Natural killer cell (primary cell): ENCODE measurements around the gene LRRC74B. TPM values are rescaled to one million over a fixed set of nuclear protein-coding genes. Genes with fewer than 3 reads are reported as not detected.
A peak's percentile ranks its signal among the peaks of the same experiment; 100 is the strongest.

Experiments
- ATAC-seq, 3 donors: fragments of 150-1000 bp in 2 of 3; fragments of 200-7000 bp in 1 of 3; cut with Tn5 transposase; 1 replicate in 1 of 3; 2 replicates in 2 of 3; pipeline ENCODE4 v1.10.0; 2021; ENCODE audit warnings: mild to moderate bottlenecking in 2 of 3, moderate library complexity in 2 of 3
- DNase-seq, 2 donors: peaks; one replicate each; pipeline versions ENCODE4 v3.0.0 to v3.0.0-alpha.2; 2013 to 2021; ENCODE audit warnings: mixed read lengths in 1 of 2
- H3K27ac ChIP-seq: one replicate; pipeline ENCODE4 v1.5.1; 2013; ENCODE audit warnings: mild to moderate bottlenecking, low read length
- H3K27me3 ChIP-seq: one replicate; pipeline ENCODE4 v1.6.1; 2013; ENCODE audit warnings: low read length; ENCODE audit not compliant: control insufficient read depth, insufficient read depth
- H3K36me3 ChIP-seq: one replicate; pipeline ENCODE4 v1.6.1; 2013; ENCODE audit warnings: low read length; ENCODE audit not compliant: control insufficient read depth, insufficient read depth
- H3K4me1 ChIP-seq: one replicate; pipeline ENCODE4 v1.6.1; 2013; ENCODE audit warnings: low read length; ENCODE audit not compliant: control insufficient read depth, insufficient read depth
- H3K4me3 ChIP-seq: one replicate; pipeline ENCODE4 v1.5.1; 2013; ENCODE audit warnings: low read length
- H3K9me3 ChIP-seq: one replicate; pipeline ENCODE4 v1.6.1; 2013; ENCODE audit warnings: low read length; ENCODE audit not compliant: control insufficient read depth, insufficient read depth
- H3K27ac Mint-ChIP-seq, 2 donors: one replicate each; pipeline ENCODE4 v1.8.0; 2022; ENCODE audit warnings: mild to moderate bottlenecking in 2 of 2, mixed read lengths in 2 of 2, moderate library complexity in 1 of 2
- H3K27me3 Mint-ChIP-seq, 2 donors: one replicate each; pipeline ENCODE4 v1.8.0; 2022; ENCODE audit warnings: low read depth in 2 of 2, mixed read lengths in 2 of 2
- H3K36me3 Mint-ChIP-seq: one replicate; pipeline ENCODE4 v1.8.0; 2022; ENCODE audit warnings: mixed read lengths
- H3K4me1 Mint-ChIP-seq, 2 donors: one replicate each; pipeline ENCODE4 v1.8.0; 2022; ENCODE audit warnings: mixed read lengths in 2 of 2
- H3K4me3 Mint-ChIP-seq: one replicate; pipeline ENCODE4 v1.8.0; 2022; ENCODE audit warnings: mild to moderate bottlenecking, moderate library complexity, mixed read lengths
- H3K9me3 Mint-ChIP-seq, 2 donors: one replicate each; pipeline ENCODE4 v1.8.0; 2022; ENCODE audit warnings: mixed read lengths in 2 of 2
- CTCF ChIP-seq: fragments of 200-600 bp; IDR thresholded peaks from one replicate; pipeline ENCODE4 v1.8.0; 2022; ENCODE audit warnings: antibody characterized with exemption
- WGBS: methylation state at CpG from one replicate; pipeline ENCODE4 v1.1.7; 2013; ENCODE audit warnings: missing lambda C conversion rate; ENCODE audit not compliant: insufficient coverage; 5-methylcytosine and 5-hydroxymethylcytosine counted together
- intact Hi-C: fragments of 100-400 bp; cut with micrococcal nuclease; formaldehyde crosslinking; loops from one replicate; pipeline ENCODE4 v1.14.2; 2022
- total RNA-seq, 4 donors: library from RNA; stranded (reverse); fragments of 120-200 nt in 1 of 4; gene quantifications; one replicate each; pipeline versions ENCODE4 v1.2.3 to v1.2.4, GENCODE V29; 2013 to 2022

Gene LRRC74B
- total RNA-seq, 3 donors from 2014 or later (not counting 1 experiment from before 2014, with no cell fraction given): 0.11 TPM; not detected in 2

DNA sequence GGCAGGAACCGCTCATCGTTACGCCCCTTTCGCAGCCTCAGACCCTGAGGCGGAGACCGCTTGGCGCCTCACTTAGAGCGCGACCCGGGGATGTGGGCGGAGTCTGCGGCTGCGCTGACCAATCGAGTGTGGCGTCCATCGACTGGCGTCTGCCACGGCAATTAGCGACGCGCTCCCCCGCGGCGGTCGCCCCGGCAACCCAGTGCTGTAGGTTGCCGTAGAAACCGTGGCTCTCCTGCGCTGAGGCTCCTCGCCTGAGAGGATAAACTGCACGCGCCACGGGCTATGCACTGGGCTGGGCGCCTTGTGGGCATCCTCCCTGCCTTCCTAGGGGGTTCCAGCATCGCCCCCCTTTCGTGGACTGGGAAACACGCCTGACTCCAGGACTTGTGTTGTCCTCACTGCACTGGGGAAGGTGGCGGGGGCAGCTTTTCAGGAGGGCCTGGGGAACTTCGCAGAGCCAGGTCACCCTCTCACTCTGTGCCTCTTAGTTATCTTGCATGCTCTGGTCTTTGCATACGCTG, 31.5 kb upstream of the LRRC74B start:
- Mint-ChIP-seq H3K4me1 (peaks cover 16 to 31% of the 10 kb centered on the region in 2 donors), H3K9me3 (no peaks in the 10 kb centered on the region), H3K27me3 (no peaks in the 10 kb centered on the region), H3K27ac (peak overlapping the region; percentile 95 to 97), H3K4me3 (peak overlapping the region; percentile 95), H3K36me3 (no peaks in the 10 kb centered on the region)
- intact Hi-C loops: loop anchor here (1.0 to 5.0 kb wide), 2 partner anchors 12 to 97 kb away; partner anchors contain the start of genes CRKL and THAP7
- Histone ChIP-seq H3K27ac (peak overlapping the region; percentile 90), H3K9me3 (no peaks in the 10 kb centered on the region), H3K4me3 (peak overlapping the region; percentile 49), H3K27me3 (no peaks in the 10 kb centered on the region), H3K4me1 (peaks cover 29% of the 10 kb centered on the region), H3K36me3 (no peaks in the 10 kb centered on the region)
- peak; percentile 93 to 94 (median 94) for ATAC-seq
- no peak for TF ChIP-seq CTCF
- WGBS: 2% methylated on average over 40 of the region's 40 CpGs
- peak; percentile 90 to 93 for DNase-seq

DNA sequence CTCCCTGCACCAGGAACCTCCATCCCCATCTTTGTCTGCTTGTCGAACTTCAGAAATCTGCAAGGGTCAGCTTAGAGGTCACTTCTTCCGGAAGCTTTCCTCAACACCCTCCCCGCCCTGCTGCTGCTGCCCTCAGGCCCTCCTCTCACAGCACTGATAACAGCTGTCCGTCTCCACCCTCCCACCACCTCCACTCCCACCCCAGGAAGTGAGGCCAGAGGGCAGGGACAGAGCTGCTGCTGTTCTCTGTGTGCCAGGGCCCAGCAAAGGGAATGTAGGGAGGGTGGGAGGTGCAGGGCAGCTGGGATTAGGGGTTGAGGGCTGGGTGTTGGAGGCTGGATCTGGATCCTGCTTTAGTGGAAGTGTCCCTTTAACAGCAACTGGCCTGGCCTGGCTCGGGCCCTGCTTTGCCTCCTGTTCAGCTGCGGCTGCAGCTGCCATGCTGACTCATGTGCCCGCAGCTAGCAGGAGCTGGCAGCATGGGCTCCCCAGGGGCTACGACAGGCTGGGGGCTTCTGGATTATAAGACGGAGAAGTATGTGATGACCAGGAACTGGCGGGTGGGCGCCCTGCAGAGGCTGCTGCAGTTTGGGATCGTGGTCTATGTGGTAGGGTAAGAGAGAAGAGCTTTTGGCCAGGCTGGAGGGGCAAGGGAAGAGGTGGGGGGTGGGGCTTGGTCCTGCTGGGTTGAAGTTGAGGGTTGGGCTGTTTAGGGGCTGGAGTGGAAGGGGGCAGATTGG, 30.9 kb upstream of the LRRC74B start, which contains the start of gene P2RX6:
P2RX6 (plus strand) TSS at position 440 of the 740 bp plus-strand sequence; CDS start at position 450, 10 bp downstream.
- DNase-seq (no peak), ATAC-seq (peak in 2 of 3 donors; percentile 12 to 40)
- no peaks in the 10 kb centered on the region for H3K9me3 ChIP-seq
- H3K36me3 ChIP-seq: no peaks in the 10 kb centered on the region
- no peaks in the 10 kb centered on the region for H3K36me3 Mint-ChIP-seq
- H3K4me1 ChIP-seq: peaks cover 29% of the 10 kb centered on the region
- no peaks in the 10 kb centered on the region for H3K27me3 ChIP-seq
- H3K4me3 Mint-ChIP-seq: peak within 1 kb of the TSS; percentile 95
- WGBS: 47% methylated on average over 12 of the region's 12 CpGs
- H3K27me3 Mint-ChIP-seq: no peaks in the 10 kb centered on the region
- peaks cover 16 to 31% of the 10 kb centered on the region in 2 donors for H3K4me1 Mint-ChIP-seq
- H3K4me3 ChIP-seq: peak within 1 kb of the TSS; percentile 49
- no peaks in the 10 kb centered on the region for H3K9me3 Mint-ChIP-seq
- TF ChIP-seq CTCF: no peak
- peak within 1 kb of the TSS; percentile 90 for H3K27ac ChIP-seq
- H3K27ac Mint-ChIP-seq: peak within 1 kb of the TSS; percentile 95 to 97
- intact Hi-C loops: loop anchor here (1.0 to 5.0 kb wide), 2 partner anchors 13 to 98 kb away; partner anchors contain the start of genes CRKL and THAP7

DNA sequence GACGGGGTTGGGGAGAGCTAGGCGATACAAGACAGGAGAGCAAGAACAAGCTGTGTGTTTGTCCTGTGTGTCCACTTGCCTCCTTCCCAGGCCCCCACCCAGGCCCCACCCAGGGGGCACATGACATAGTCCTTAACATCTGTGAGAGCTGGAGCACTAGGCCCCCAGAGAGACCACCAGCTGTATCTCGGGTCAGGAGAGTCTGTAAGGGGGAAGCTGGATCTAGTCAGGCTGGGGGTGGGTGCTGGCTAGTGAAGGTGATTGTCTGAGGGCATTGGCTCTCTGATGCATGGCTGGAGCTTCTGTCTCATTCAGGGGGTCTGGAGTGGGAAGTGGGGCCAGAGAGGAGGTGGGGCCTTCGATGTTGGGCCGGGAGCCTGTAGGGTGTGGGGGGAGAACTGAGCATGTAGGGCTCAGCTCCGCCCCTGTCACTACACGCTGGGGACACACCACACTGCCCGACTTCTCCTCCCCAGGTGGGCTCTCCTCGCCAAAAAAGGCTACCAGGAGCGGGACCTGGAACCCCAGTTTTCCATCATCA, 30.2 kb upstream of the LRRC74B start:
- H3K4me1 ChIP-seq: peaks cover 29% of the 10 kb centered on the region
- WGBS: 81% methylated on average over 10 of the region's 10 CpGs
- no peaks in the 10 kb centered on the region for H3K27me3 ChIP-seq
- no peaks in the 10 kb centered on the region for H3K36me3 Mint-ChIP-seq
- H3K4me3 Mint-ChIP-seq: peak overlapping the region; percentile 95
- no peaks in the 10 kb centered on the region for H3K36me3 ChIP-seq
- no peaks in the 10 kb centered on the region for H3K9me3 ChIP-seq
- intact Hi-C loops: no loop called here
- no peak overlapping the region for H3K4me3 ChIP-seq
- H3K4me1 Mint-ChIP-seq: peaks cover 16 to 31% of the 10 kb centered on the region in 2 donors
- H3K27ac Mint-ChIP-seq: peak overlapping the region; percentile 95 to 97
- ATAC-seq: no peak
- no peak for DNase-seq
- no peaks in the 10 kb centered on the region for H3K27me3 Mint-ChIP-seq
- no peak for TF ChIP-seq CTCF
- peak overlapping the region; percentile 75 for H3K27ac ChIP-seq
- H3K9me3 Mint-ChIP-seq: no peaks in the 10 kb centered on the region
